ENCODE measurements around the gene HMGXB4.

- TF ChIP-seq CTCF (IDR thresholded peaks at IDR 0.05) (no peak), POLR2A (IDR thresholded peaks at IDR 0.05) (no peak)
Observed at GRCh38 chr22:35314161-35314942, 57.1 kb downstream of the HMGXB4 start.

Data from Peyer's patch (tissue), 4 donors.